CD4-positive, alpha-beta memory T cell (primary cell): ENCODE measurements around the gene CPNE4. TPM values are rescaled to one million over a fixed set of nuclear protein-coding genes. Genes with fewer than 3 reads are reported as not detected.

Source experiments
- CTCF ChIA-PET: fragments of 350-600 bp; sonication (Branson Sonifier 250); formaldehyde crosslinking; loops from one replicate; lab custom pipeline; 2021; ENCODE audit warnings: inconsistent platforms; ENCODE audit not compliant: partially characterized antibody; lab: Charles Lee
- POLR2A ChIA-PET: fragments of 350-600 bp; sonication (Branson Sonifier 250); formaldehyde crosslinking; loops from one replicate; lab custom pipeline; 2021; ENCODE audit not compliant: partially characterized antibody; lab: Charles Lee
- DNase-seq, 5 donors: peaks; one replicate each; pipeline versions ENCODE4 v3.0.0 to v3.0.0-alpha.2; 2020 to 2022; ENCODE audit warnings: mixed read lengths in 1 of 5
- H3K27ac ChIP-seq: one replicate; pipeline ENCODE4 v1.7.0; 2013; ENCODE audit warnings: low read depth, low read length
- H3K27me3 ChIP-seq: 2 replicates; pipeline ENCODE4 v1.7.0; 2013; ENCODE audit warnings: mild to moderate bottlenecking, low read length, moderate library complexity; ENCODE audit not compliant: insufficient read depth
- H3K36me3 ChIP-seq: 2 replicates; pipeline ENCODE4 v1.7.0; 2013; ENCODE audit warnings: mild to moderate bottlenecking, low read length, moderate library complexity; ENCODE audit not compliant: insufficient read depth
- H3K4me1 ChIP-seq: 2 replicates; pipeline ENCODE4 v1.7.0; 2013; ENCODE audit warnings: mild to moderate bottlenecking, low read length, moderate library complexity; ENCODE audit not compliant: insufficient read depth
- H3K4me3 ChIP-seq, 2 donors: one replicate each; pipeline ENCODE4 v1.7.0; 2013; ENCODE audit warnings: low read length in 2 of 2, mild to moderate bottlenecking in 1 of 2
- H3K9me3 ChIP-seq, 2 donors: one replicate each; pipeline ENCODE4 v1.7.0; 2013; ENCODE audit warnings: low read length in 2 of 2, control low read depth in 1 of 2; ENCODE audit not compliant: control insufficient read depth in 1 of 2
- H3K27ac Mint-ChIP-seq, 7 donors: one replicate each; pipeline ENCODE4 v1.8.0; 2020 to 2021; ENCODE audit warnings: mixed read lengths in 7 of 7, mild to moderate bottlenecking in 6 of 7, inconsistent platforms in 3 of 7, moderate library complexity in 3 of 7
- H3K27me3 Mint-ChIP-seq, 2 donors: one replicate each; pipeline ENCODE4 v1.8.0; 2020 to 2021; ENCODE audit warnings: mixed read lengths in 2 of 2
- H3K36me3 Mint-ChIP-seq, 2 donors: one replicate each; pipeline ENCODE4 v1.8.0; 2020 to 2021; ENCODE audit warnings: mixed read lengths in 2 of 2, inconsistent platforms in 1 of 2, mild to moderate bottlenecking in 1 of 2
- H3K4me1 Mint-ChIP-seq, 4 donors: one replicate each; pipeline ENCODE4 v1.8.0; 2020 to 2021; ENCODE audit warnings: mixed read lengths in 4 of 4, mild to moderate bottlenecking in 1 of 4
- H3K4me3 Mint-ChIP-seq, 8 donors: one replicate each; pipeline ENCODE4 v1.8.0; 2020 to 2021; ENCODE audit warnings: mixed read lengths in 8 of 8, mild to moderate bottlenecking in 7 of 8, moderate library complexity in 6 of 8, inconsistent platforms in 3 of 8
- H3K9me3 Mint-ChIP-seq, 8 donors: one replicate each; pipeline ENCODE4 v1.8.0; 2020 to 2021; ENCODE audit warnings: mixed read lengths in 8 of 8, mild to moderate bottlenecking in 5 of 8, inconsistent platforms in 3 of 8, moderate library complexity in 1 of 8
- intact Hi-C: fragments of 100-400 bp; cut with micrococcal nuclease; formaldehyde crosslinking; loops from one replicate; pipeline ENCODE4 v1.15.1; 2023
- polyA plus RNA-seq, 2 donors: library from polyadenylated mRNA; unstranded; fragments of 300-500 nt; fragmentation: Illumina TruSeq; gene quantifications; one replicate each; pipeline ENCODE4 v1.2.3, GENCODE V29; 2021
- total RNA-seq, 2 experiments: library from RNA; stranded (reverse); gene quantifications; one replicate each; pipeline ENCODE4 v1.2.3, GENCODE V29; 2021

CPNE4 gene
- total and polyA plus RNA-seq, 4 experiments from 2014 or later: not detected

GRCh38 chr3:131903988-131904415, 130.8 kb downstream of the CPNE4 start:
- H3K36me3 Mint-ChIP-seq: no peaks in the 10 kb centered on the region
- Histone ChIP-seq H3K4me3 (no peak overlapping the region), H3K27ac (no peak overlapping the region), H3K27me3 (no peaks in the 10 kb centered on the region), H3K36me3 (no peaks in the 10 kb centered on the region), H3K4me1 (no peaks in the 10 kb centered on the region), H3K9me3 (no peaks in the 10 kb centered on the region)
- H3K4me3 Mint-ChIP-seq: no peak overlapping the region
- ChIA-PET CTCF (no interaction called here), POLR2A (no interaction called here)
- H3K27me3 Mint-ChIP-seq: no peaks in the 10 kb centered on the region
- no peaks in the 10 kb centered on the region for H3K4me1 Mint-ChIP-seq
- no peak overlapping the region for H3K27ac Mint-ChIP-seq
- peaks cover 0 to 4% (median under 1%) of the 10 kb centered on the region in 8 donors for H3K9me3 Mint-ChIP-seq
- intact Hi-C loops: no loop called here
- DNase-seq: no peak

- ChIA-PET CTCF (no interaction called here), POLR2A (no interaction called here)
- H3K4me1 ChIP-seq: no peaks in the 10 kb centered on the region
- Mint-ChIP-seq H3K27me3 (no peaks in the 10 kb centered on the region), H3K27ac (no peak overlapping the region), H3K36me3 (no peaks in the 10 kb centered on the region), H3K9me3 (peaks cover 0 to 2% (median 0%) of the 10 kb centered on the region in 8 donors), H3K4me1 (no peaks in the 10 kb centered on the region), H3K4me3 (no peak overlapping the region)
- intact Hi-C loops: no loop called here
- no peak overlapping the region for H3K27ac ChIP-seq
- no peak overlapping the region for H3K4me3 ChIP-seq
- no peaks in the 10 kb centered on the region for H3K27me3 ChIP-seq
- H3K9me3 ChIP-seq: no peaks in the 10 kb centered on the region
- H3K36me3 ChIP-seq: no peaks in the 10 kb centered on the region
- DNase-seq: no peak
These were observed 133.1 kb downstream of the CPNE4 start for GRCh38 chr3:131901686-131902085.

- POLR2A ChIA-PET: no interaction called here
- no peaks in the 10 kb centered on the region for H3K9me3 ChIP-seq
- no peaks in the 10 kb centered on the region for H3K36me3 Mint-ChIP-seq
- H3K4me3 ChIP-seq: no peak overlapping the region
- no peaks in the 10 kb centered on the region for H3K4me1 Mint-ChIP-seq
- intact Hi-C loops: no loop called here
- CTCF ChIA-PET: no interaction called here
- no peaks in the 10 kb centered on the region for H3K36me3 ChIP-seq
- no peaks in the 10 kb centered on the region for H3K27me3 Mint-ChIP-seq
- H3K9me3 Mint-ChIP-seq: peaks cover 0 to 2% (median 0%) of the 10 kb centered on the region in 8 donors
- no peaks in the 10 kb centered on the region for H3K4me1 ChIP-seq
- H3K27ac ChIP-seq: no peak overlapping the region
- DNase-seq: no peak
- H3K27ac Mint-ChIP-seq: no peak overlapping the region
- no peak overlapping the region for H3K4me3 Mint-ChIP-seq
- H3K27me3 ChIP-seq: no peaks in the 10 kb centered on the region
These were observed 133.9 kb downstream of the CPNE4 start for GRCh38 chr3:131900891-131901290.

DNA sequence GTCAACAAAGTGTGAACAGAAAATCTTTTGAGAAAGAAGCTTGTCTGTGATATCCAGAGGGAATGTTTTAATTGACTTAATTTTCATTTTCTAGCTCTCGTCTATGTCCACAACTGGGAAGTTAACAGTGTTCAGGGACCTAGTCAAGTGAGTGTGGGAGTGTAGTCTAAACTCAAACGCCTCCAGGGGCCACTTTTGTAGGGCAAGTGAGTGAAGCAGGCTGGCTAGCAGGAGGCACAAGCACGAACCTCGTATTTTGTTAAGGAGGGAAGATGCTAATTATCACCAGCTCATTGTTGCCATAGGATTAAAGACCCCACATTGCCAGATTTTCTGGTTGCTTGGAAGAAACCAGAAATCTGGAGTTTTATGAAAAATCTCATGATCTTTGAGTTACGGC, 135.8 kb downstream of the CPNE4 start:
- Histone ChIP-seq H3K4me1 (no peaks in the 10 kb centered on the region), H3K4me3 (no peak overlapping the region), H3K9me3 (no peaks in the 10 kb centered on the region), H3K27ac (no peak overlapping the region), H3K27me3 (no peaks in the 10 kb centered on the region), H3K36me3 (no peaks in the 10 kb centered on the region)
- H3K4me3 Mint-ChIP-seq: no peak overlapping the region
- H3K4me1 Mint-ChIP-seq: no peaks in the 10 kb centered on the region
- intact Hi-C loops: no loop called here
- peaks cover 0 to 2% (median 0%) of the 10 kb centered on the region in 8 donors for H3K9me3 Mint-ChIP-seq
- H3K27me3 Mint-ChIP-seq: no peaks in the 10 kb centered on the region
- CTCF ChIA-PET: no interaction called here
- POLR2A ChIA-PET: no interaction called here
- no peaks in the 10 kb centered on the region for H3K36me3 Mint-ChIP-seq
- H3K27ac Mint-ChIP-seq: no peak overlapping the region
- DNase-seq: no peak

- no peaks in the 10 kb centered on the region for H3K36me3 ChIP-seq
- Mint-ChIP-seq H3K4me1 (no peaks in the 10 kb centered on the region), H3K27me3 (no peaks in the 10 kb centered on the region), H3K9me3 (peaks cover 0 to 2% (median 0%) of the 10 kb centered on the region in 8 donors), H3K36me3 (no peaks in the 10 kb centered on the region), H3K4me3 (no peak overlapping the region), H3K27ac (peak overlapping the region in 1 of 7 donors; percentile 38)
- intact Hi-C loops: no loop called here
- H3K9me3 ChIP-seq: no peaks in the 10 kb centered on the region
- no peak for DNase-seq
- no peaks in the 10 kb centered on the region for H3K27me3 ChIP-seq
- H3K4me3 ChIP-seq: no peak overlapping the region
- POLR2A ChIA-PET: no interaction called here
- H3K4me1 ChIP-seq: no peaks in the 10 kb centered on the region
- CTCF ChIA-PET: no interaction called here
- no peak overlapping the region for H3K27ac ChIP-seq
These were observed 136.5 kb downstream of the CPNE4 start for GRCh38 chr3:131898346-131898745.

- CTCF ChIA-PET: no interaction called here
- Histone ChIP-seq H3K4me1 (no peaks in the 10 kb centered on the region), H3K9me3 (peaks cover 0 to 3% of the 10 kb centered on the region in 2 donors), H3K27me3 (no peaks in the 10 kb centered on the region), H3K36me3 (no peaks in the 10 kb centered on the region), H3K27ac (no peak overlapping the region), H3K4me3 (no peak overlapping the region)
- POLR2A ChIA-PET: no interaction called here
- Mint-ChIP-seq H3K9me3 (peaks cover 0 to 3% (median 0%) of the 10 kb centered on the region in 8 donors), H3K27ac (no peak overlapping the region), H3K27me3 (peaks cover 0 to 2% of the 10 kb centered on the region in 2 donors), H3K4me1 (no peaks in the 10 kb centered on the region), H3K4me3 (no peak overlapping the region), H3K36me3 (no peaks in the 10 kb centered on the region)
- no peak for DNase-seq
- intact Hi-C loops: no loop called here
These were observed 138.5 kb downstream of the CPNE4 start for GRCh38 chr3:131896285-131896684.

- intact Hi-C loops: no loop called here
- POLR2A ChIA-PET: no interaction called here
- Mint-ChIP-seq H3K4me1 (no peaks in the 10 kb centered on the region), H3K9me3 (peaks cover 0 to 3% (median under 1%) of the 10 kb centered on the region in 8 donors), H3K27me3 (peaks cover 0 to 2% of the 10 kb centered on the region in 2 donors), H3K4me3 (no peak overlapping the region), H3K27ac (no peak overlapping the region), H3K36me3 (no peaks in the 10 kb centered on the region)
- Histone ChIP-seq H3K27me3 (no peaks in the 10 kb centered on the region), H3K4me3 (no peak overlapping the region), H3K27ac (no peak overlapping the region), H3K4me1 (no peaks in the 10 kb centered on the region), H3K36me3 (no peaks in the 10 kb centered on the region), H3K9me3 (peaks cover 0 to 3% of the 10 kb centered on the region in 2 donors)
- DNase-seq: no peak
- CTCF ChIA-PET: no interaction called here
These were observed 139.0 kb downstream of the CPNE4 start for GRCh38 chr3:131895766-131896165.

GRCh38 chr3:131892331-131892730, 142.5 kb downstream of the CPNE4 start:
- Mint-ChIP-seq H3K9me3 (peaks cover 0 to 4% (median 2%) of the 10 kb centered on the region in 8 donors), H3K36me3 (no peaks in the 10 kb centered on the region), H3K4me3 (no peak overlapping the region), H3K4me1 (no peaks in the 10 kb centered on the region), H3K27ac (no peak overlapping the region), H3K27me3 (peaks cover 0 to 2% of the 10 kb centered on the region in 2 donors)
- Histone ChIP-seq H3K36me3 (no peaks in the 10 kb centered on the region), H3K4me3 (no peak overlapping the region), H3K27me3 (no peaks in the 10 kb centered on the region), H3K9me3 (peaks cover 0 to 3% of the 10 kb centered on the region in 2 donors), H3K27ac (no peak overlapping the region), H3K4me1 (no peaks in the 10 kb centered on the region)
- DNase-seq: no peak
- ChIA-PET CTCF (no interaction called here), POLR2A (no interaction called here)
- intact Hi-C loops: no loop called here
